SK-N-SH treated with all-trans-retinoic acid at 6 μM for 48 hours (cell line): Measurements from ENCODE around the gene CHERP.
"Not testable (repeated sequence)": the region's sequence is repeated elsewhere in the genome, so short reads cannot be mapped to it uniquely, and the experiment has no call there.

Experiments used
- ATAC-seq: fragments of 200-7000 bp; cut with Tn5 transposase; 3 replicates; pipeline ENCODE4 v1.9.1; 2020; ENCODE audit warnings: mild to moderate bottlenecking, moderate library complexity
- ARNTL ChIP-seq: fragments of 450-650 bp; formaldehyde crosslinking; IDR thresholded peaks from 2 replicates; pipeline ENCODE4 v1.5.0; 2020; ENCODE audit warnings: low read depth, mild to moderate bottlenecking, moderate library complexity, borderline replicate concordance
- BACH2 ChIP-seq: fragments of 250-450 bp; sonication (Bioruptor Pico); IDR thresholded peaks from 2 replicates; pipeline ENCODE4 v1.9.0; 2021; ENCODE audit warnings: mild to moderate bottlenecking, borderline replicate concordance
- CSDC2 ChIP-seq: fragments of 250-450 bp; sonication (Bioruptor Pico); IDR thresholded peaks from 2 replicates; pipeline ENCODE4 v1.5.0; 2020; ENCODE audit warnings: mild to moderate bottlenecking, moderate library complexity
- ESRRG ChIP-seq: fragments of 250-450 bp; sonication (Bioruptor Pico); IDR thresholded peaks from 2 replicates; pipeline ENCODE4 v1.6.1; 2021; ENCODE audit warnings: mild to moderate bottlenecking
- GLIS3 ChIP-seq: fragments of 250-450 bp; sonication (Bioruptor Pico); IDR thresholded peaks from 2 replicates; pipeline ENCODE4 v1.5.0; 2020; ENCODE audit warnings: mild to moderate bottlenecking, moderate library complexity
- OSR1 ChIP-seq: fragments of 250-450 bp; sonication (Bioruptor Pico); IDR thresholded peaks from 2 replicates; pipeline ENCODE4 v1.8.0; 2022; ENCODE audit warnings: moderate library complexity, mild to moderate bottlenecking, inconsistent platforms
- PPARA ChIP-seq: fragments of 250-450 bp; sonication (Bioruptor Pico); IDR thresholded peaks from 2 replicates; pipeline ENCODE4 v1.5.0; 2020; ENCODE audit warnings: mild to moderate bottlenecking, borderline replicate concordance
- RARB ChIP-seq: fragments of 250-450 bp; sonication (Bioruptor Pico); IDR thresholded peaks from 2 replicates; pipeline ENCODE4 v1.8.0; 2021; ENCODE audit warnings: mild to moderate bottlenecking, moderate library complexity
- SNAI2 ChIP-seq: fragments of 250-450 bp; sonication (Bioruptor Pico); IDR thresholded peaks from 2 replicates; pipeline ENCODE4 v1.5.0; 2020; ENCODE audit warnings: mild to moderate bottlenecking, moderate library complexity
- TCF4 ChIP-seq: fragments of 250-450 bp; sonication (Bioruptor Pico); IDR thresholded peaks from 2 replicates; pipeline ENCODE4 v1.8.0; 2021; ENCODE audit warnings: mild to moderate bottlenecking, moderate library complexity, borderline replicate concordance
- TOX ChIP-seq: fragments of 250-450 bp; sonication (Bioruptor Pico); IDR thresholded peaks from 2 replicates; pipeline ENCODE4 v1.8.0; 2021; ENCODE audit warnings: mild to moderate bottlenecking, moderate library complexity, borderline replicate concordance
- ZC3H10 ChIP-seq: fragments of 250-450 bp; sonication (Bioruptor Pico); IDR thresholded peaks from 2 replicates; pipeline ENCODE4 v1.5.1; 2021; ENCODE audit warnings: mild to moderate bottlenecking, moderate library complexity
- ZFP3 ChIP-seq: fragments of 250-450 bp; sonication (Bioruptor Pico); IDR thresholded peaks from 2 replicates; pipeline ENCODE4 v1.5.0; 2020; ENCODE audit warnings: mild to moderate bottlenecking, moderate library complexity
- ZFP30 ChIP-seq: fragments of 450-650 bp; formaldehyde crosslinking; IDR thresholded peaks from 2 replicates; pipeline ENCODE4 v1.5.0; 2022; ENCODE audit warnings: mild to moderate bottlenecking, moderate library complexity
- ZNF565 ChIP-seq: fragments of 450-650 bp; formaldehyde crosslinking; conservative IDR thresholded peaks from 2 replicates; pipeline ENCODE4 v1.5.0; 2020; ENCODE audit warnings: low read depth, mild to moderate bottlenecking, moderate library complexity
- ZNF70 ChIP-seq: fragments of 450-650 bp; formaldehyde crosslinking; IDR thresholded peaks from 2 replicates; pipeline ENCODE4 v1.5.0; 2020; ENCODE audit warnings: mild to moderate bottlenecking, moderate library complexity
- ZNF8 ChIP-seq: fragments of 450-650 bp; formaldehyde crosslinking; IDR thresholded peaks from 2 replicates; pipeline ENCODE4 v1.5.0; 2020; ENCODE audit warnings: mild to moderate bottlenecking, moderate library complexity
- TF ChIP-seq, protein P1 (sequence below): fragments of 250-450 bp; sonication (Bioruptor Pico); IDR thresholded peaks from 2 replicates; pipeline ENCODE4 v1.8.0; 2020; ENCODE audit warnings: mild to moderate bottlenecking, moderate library complexity, borderline replicate concordance
- TF ChIP-seq, protein P2 (sequence below): fragments of 250-450 bp; sonication (Bioruptor Pico); IDR thresholded peaks from 2 replicates; pipeline ENCODE4 v1.5.1; 2020; ENCODE audit warnings: low read depth, mild to moderate bottlenecking, moderate library complexity
- TF ChIP-seq, protein P3 (sequence below): fragments of 250-450 bp; sonication (Bioruptor Pico); IDR thresholded peaks from 2 replicates; pipeline ENCODE4 v1.5.0; 2020; ENCODE audit warnings: mild to moderate bottlenecking, moderate library complexity

The CHERP gene

DNA sequence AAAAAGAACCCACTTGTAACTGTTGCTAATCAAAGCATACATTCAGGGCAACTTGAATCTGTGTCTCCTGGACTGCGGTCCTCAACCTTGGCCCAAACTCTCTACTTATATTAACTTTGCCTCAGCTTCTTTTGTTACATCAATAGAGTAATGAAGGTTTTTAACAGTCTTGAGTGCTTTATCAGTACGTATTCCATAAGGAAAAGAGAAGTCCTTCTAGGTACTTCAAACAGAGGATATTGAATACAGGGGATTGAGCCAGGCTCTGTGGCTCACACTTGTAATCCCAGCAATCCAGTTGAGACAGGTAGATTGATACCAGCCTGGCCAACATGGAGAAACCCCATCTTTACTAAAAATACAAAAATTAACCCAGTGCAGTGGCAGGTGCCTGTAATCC is 69.2 kb downstream of the CHERP start (continued):
- TF ChIP-seq, protein P1, sequence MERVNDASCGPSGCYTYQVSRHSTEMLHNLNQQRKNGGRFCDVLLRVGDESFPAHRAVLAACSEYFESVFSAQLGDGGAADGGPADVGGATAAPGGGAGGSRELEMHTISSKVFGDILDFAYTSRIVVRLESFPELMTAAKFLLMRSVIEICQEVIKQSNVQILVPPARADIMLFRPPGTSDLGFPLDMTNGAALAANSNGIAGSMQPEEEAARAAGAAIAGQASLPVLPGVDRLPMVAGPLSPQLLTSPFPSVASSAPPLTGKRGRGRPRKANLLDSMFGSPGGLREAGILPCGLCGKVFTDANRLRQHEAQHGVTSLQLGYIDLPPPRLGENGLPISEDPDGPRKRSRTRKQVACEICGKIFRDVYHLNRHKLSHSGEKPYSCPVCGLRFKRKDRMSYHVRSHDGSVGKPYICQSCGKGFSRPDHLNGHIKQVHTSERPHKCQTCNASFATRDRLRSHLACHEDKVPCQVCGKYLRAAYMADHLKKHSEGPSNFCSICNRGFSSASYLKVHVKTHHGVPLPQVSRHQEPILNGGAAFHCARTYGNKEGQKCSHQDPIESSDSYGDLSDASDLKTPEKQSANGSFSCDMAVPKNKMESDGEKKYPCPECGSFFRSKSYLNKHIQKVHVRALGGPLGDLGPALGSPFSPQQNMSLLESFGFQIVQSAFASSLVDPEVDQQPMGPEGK = no peak
- no peak for TF ChIP-seq ZFP3

DNA sequence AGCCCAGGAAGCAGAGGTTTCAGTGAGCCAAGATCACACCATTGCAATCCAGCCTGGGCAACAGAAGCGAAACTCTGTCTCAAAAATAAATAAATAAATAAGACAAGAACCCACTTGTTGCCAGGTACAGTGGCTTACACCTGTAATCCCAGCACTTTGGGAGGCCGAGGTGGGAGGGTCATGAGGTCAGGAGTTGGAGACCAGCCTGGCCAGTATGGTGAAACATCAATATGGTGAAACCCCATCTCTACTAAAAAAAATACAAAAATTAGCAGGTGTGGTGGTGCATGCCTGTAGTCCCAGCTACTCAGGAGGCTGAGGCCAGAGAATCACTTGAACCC is 69.7 kb downstream of the CHERP start:
- not testable (repeated sequence) for ATAC-seq

DNA sequence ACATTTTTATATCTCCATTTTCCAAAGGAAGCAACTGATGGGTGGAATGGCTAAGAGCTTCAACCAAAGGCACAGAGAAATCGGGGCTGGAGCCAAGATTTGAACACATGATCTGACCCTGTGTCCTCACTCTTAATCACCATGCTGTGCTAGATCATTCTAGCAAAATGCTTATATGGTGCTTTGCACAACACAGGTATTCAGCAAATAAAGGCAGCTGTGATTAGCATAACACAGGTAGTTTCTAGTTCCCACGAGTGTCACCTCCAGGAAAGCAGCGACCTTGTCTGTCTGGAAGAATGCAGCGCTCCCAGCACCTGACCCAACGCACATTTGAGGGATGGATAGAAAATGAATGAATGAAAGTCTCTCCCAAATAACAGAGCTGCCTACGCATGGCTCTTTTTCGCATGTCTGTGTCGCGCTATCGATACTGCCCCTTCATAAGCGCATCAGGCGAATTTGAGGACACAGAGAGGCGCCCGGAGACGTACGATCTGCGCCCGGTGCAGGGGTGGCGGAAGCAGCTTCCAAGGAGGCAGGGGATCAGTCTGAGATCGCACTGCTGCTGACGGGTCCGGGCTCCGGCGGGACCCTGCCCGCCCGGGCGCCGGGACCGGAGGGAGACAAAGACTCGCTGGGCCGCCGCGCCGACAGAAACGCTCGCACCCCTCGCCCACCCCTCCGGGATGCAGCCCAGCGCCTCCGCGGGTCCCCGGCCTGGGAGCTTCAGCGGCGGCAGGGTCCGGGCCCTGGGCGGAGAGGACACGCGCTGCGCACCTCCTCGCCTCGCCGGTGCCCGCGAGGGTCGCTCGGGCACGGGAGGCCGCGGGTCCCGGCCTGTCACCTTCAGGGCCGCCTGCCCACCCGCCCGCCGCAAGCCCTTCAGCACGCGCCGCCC is 71.1 kb downstream of the CHERP start:
- no peak for TF ChIP-seq CSDC2 (CRISPR knock-in tag)
- no peak for TF ChIP-seq ESRRG (CRISPR knock-in tag)
- TF ChIP-seq, protein P2, sequence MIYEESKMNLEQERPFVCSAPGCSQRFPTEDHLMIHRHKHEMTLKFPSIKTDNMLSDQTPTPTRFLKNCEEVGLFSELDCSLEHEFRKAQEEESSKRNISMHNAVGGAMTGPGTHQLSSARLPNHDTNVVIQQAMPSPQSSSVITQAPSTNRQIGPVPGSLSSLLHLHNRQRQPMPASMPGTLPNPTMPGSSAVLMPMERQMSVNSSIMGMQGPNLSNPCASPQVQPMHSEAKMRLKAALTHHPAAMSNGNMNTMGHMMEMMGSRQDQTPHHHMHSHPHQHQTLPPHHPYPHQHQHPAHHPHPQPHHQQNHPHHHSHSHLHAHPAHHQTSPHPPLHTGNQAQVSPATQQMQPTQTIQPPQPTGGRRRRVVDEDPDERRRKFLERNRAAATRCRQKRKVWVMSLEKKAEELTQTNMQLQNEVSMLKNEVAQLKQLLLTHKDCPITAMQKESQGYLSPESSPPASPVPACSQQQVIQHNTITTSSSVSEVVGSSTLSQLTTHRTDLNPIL = no peak
- no peak for TF ChIP-seq TCF4 (CRISPR knock-in tag)
- no peak for TF ChIP-seq ARNTL
- no peak for TF ChIP-seq ZNF70 (CRISPR knock-in tag)
- TF ChIP-seq PPARA (CRISPR knock-in tag) = no peak
- TF ChIP-seq ZNF8 (CRISPR knock-in tag) = no peak
- no peak for TF ChIP-seq GLIS3
- TF ChIP-seq, protein P1 = no peak
- no peak for TF ChIP-seq ZNF565 (CRISPR knock-in tag)
- no peak for TF ChIP-seq ZFP30 (CRISPR knock-in tag)
- no peak for TF ChIP-seq TOX (CRISPR knock-in tag)
- TF ChIP-seq SNAI2 (CRISPR knock-in tag) = no peak
- no peak for TF ChIP-seq RARB (CRISPR knock-in tag)
- TF ChIP-seq, protein P3, sequence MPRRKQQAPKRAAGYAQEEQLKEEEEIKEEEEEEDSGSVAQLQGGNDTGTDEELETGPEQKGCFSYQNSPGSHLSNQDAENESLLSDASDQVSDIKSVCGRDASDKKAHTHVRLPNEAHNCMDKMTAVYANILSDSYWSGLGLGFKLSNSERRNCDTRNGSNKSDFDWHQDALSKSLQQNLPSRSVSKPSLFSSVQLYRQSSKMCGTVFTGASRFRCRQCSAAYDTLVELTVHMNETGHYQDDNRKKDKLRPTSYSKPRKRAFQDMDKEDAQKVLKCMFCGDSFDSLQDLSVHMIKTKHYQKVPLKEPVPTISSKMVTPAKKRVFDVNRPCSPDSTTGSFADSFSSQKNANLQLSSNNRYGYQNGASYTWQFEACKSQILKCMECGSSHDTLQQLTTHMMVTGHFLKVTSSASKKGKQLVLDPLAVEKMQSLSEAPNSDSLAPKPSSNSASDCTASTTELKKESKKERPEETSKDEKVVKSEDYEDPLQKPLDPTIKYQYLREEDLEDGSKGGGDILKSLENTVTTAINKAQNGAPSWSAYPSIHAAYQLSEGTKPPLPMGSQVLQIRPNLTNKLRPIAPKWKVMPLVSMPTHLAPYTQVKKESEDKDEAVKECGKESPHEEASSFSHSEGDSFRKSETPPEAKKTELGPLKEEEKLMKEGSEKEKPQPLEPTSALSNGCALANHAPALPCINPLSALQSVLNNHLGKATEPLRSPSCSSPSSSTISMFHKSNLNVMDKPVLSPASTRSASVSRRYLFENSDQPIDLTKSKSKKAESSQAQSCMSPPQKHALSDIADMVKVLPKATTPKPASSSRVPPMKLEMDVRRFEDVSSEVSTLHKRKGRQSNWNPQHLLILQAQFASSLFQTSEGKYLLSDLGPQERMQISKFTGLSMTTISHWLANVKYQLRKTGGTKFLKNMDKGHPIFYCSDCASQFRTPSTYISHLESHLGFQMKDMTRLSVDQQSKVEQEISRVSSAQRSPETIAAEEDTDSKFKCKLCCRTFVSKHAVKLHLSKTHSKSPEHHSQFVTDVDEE (CRISPR knock-in tag) = no peak
- TF ChIP-seq ZC3H10 (CRISPR knock-in tag) = no peak
- no peak for TF ChIP-seq BACH2 (CRISPR knock-in tag)
- no peak for TF ChIP-seq ZFP3
- ATAC-seq = peak; percentile 24

DNA sequence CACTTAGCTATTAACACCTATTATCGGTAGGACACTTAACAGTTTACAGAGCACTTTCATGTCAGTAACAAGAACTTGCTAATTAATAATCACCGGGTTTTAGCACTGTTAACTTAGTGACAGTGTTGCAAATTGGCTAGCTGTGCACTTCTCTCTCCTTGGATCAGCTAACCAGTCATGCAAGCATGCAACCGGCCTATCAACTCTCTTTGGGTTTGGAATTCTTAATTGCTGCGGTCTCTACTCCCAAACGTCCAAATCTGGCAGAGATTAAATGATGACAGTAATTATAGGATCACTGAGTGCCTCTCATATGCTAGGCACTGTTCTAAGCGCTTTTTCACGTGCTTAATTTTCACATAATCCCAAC is 71.7 kb downstream of the CHERP start:
- TF ChIP-seq OSR1 (CRISPR knock-in tag) (no peak), ZNF8 (CRISPR knock-in tag) (no peak), CSDC2 (CRISPR knock-in tag) (no peak), RARB (CRISPR knock-in tag) (no peak), ZNF70 (CRISPR knock-in tag) (no peak), ZC3H10 (CRISPR knock-in tag) (no peak)
- no peak for ATAC-seq
